Upper lobe of left lung (tissue), 6 donors: Measurements from ENCODE around the gene TSC22D4. TPM values are rescaled to one million over a fixed set of nuclear protein-coding genes. Genes with fewer than 3 reads are reported as not detected.

ENCODE experiments used
- ATAC-seq, 2 donors: fragments of 200-7000 bp; cut with Tn5 transposase; one replicate each; pipeline ENCODE4 v1.9.1; 2022; ENCODE audit warnings: mild to moderate bottlenecking in 2 of 2, moderate library complexity in 2 of 2; ENCODE audit not compliant: low FRiP score in 2 of 2
- DNase-seq, 2 donors: peaks; one replicate each; pipeline ENCODE4 v3.0.0-alpha.2; 2019 to 2020
- H3K27ac ChIP-seq, 4 donors: fragments of 200-600 bp; sonication (generic); one replicate each; pipeline ENCODE4 v1.5.1; 2016 to 2019
- H3K27me3 ChIP-seq, 4 donors: fragments of 200-600 bp; sonication (generic); one replicate each; pipeline ENCODE4 v1.5.1; 2017 to 2019
- H3K36me3 ChIP-seq, 4 donors: fragments of 200-600 bp; sonication (generic); one replicate each; pipeline ENCODE4 v1.5.1; 2016 to 2019
- H3K4me1 ChIP-seq, 4 donors: fragments of 200-600 bp; sonication (generic); one replicate each; pipeline ENCODE4 v1.5.1; 2018 to 2019
- H3K4me3 ChIP-seq, 4 donors: fragments of 200-600 bp; sonication (generic); one replicate each; pipeline ENCODE4 v1.5.1; 2017 to 2019; ENCODE audit warnings: mild to moderate bottlenecking in 2 of 4, moderate library complexity in 1 of 4
- H3K9me3 ChIP-seq, 4 donors: fragments of 200-600 bp; sonication (generic); one replicate each; pipeline ENCODE4 v1.5.1; 2018 to 2019
- EP300 ChIP-seq, 4 donors: sonication (generic); formaldehyde crosslinking; IDR thresholded peaks; one replicate each; pipeline ENCODE4 v1.5.1; 2017; ENCODE audit warnings: antibody characterized with exemption in 4 of 4, control low read depth in 2 of 4
- POLR2A ChIP-seq, 4 donors: fragments of 450-650 bp; IDR thresholded peaks; one replicate each; pipeline ENCODE4 v1.5.1; 2016 to 2017; ENCODE audit warnings: antibody characterized with exemption in 4 of 4, mild to moderate bottlenecking in 2 of 4
- POLR2AphosphoS5 ChIP-seq, 2 donors: sonication (generic); formaldehyde crosslinking; IDR thresholded peaks; one replicate each; pipeline ENCODE4 v1.5.1; 2017; ENCODE audit warnings: antibody characterized with exemption in 2 of 2
- WGBS, 2 donors: methylation state at CpG; one replicate each; pipeline ENCODE4 v1.1.5; 2017 to 2018; 5-methylcytosine and 5-hydroxymethylcytosine counted together
- total RNA-seq, 6 donors: library from RNA; depleted of rRNA in 4 of 6; stranded (reverse); fragments of >200 nt in 4 of 6; gene quantifications; one replicate each; pipeline versions ENCODE4 v1.1.0 to v1.2.1, GENCODE V29; 2016 to 2021
- TF ChIP-seq, protein P1 (sequence below), 6 experiments: fragments of 450-650 bp in 4 of 6; fragments of 200-600 bp in 2 of 6; sonication (generic) in 2 of 6; IDR thresholded peaks; one replicate each; pipeline ENCODE4 v1.5.1; 2016 to 2019; ENCODE audit warnings: antibody characterized with exemption in 6 of 6
- donor health status: DM: no; HTN: no; CAD: no; lungs with moderate emphysema.
- donor health status: DM: no; HTN: yes; CAD: no; lungs with severe emphysema.

The TSC22D4 gene
- total RNA-seq, 6 donors from 2014 or later, result 25.7 to 91.2 (median 69.0) TPM

DNA sequence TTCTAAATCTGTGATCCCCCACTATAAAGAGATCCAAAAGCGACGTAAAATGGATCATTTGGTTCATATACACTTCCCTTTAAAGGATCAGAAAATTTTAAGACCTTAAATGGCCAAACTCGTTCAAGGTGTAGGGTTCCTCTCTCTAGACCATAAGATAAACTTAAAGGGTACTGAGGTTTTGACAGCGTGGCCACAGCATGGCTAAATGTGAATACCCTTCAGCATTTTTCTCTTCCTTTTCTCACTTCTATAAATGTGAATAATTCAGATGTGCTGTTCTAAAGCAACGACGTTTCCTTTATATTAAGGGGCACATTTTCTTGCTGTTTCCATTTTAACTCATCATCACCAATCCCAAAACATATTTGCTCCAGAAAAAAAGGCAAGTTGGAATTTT is 55.7 kb downstream of the TSC22D4 start:
- Histone ChIP-seq H3K27me3 (no peaks in the 10 kb centered on the region), H3K4me3 (no peak overlapping the region), H3K4me1 (peaks cover 0 to 7% (median 5%) of the 10 kb centered on the region in 4 donors), H3K27ac (no peak overlapping the region), H3K9me3 (no peaks in the 10 kb centered on the region), H3K36me3 (no peaks in the 10 kb centered on the region)
- ATAC-seq, result no peak
- TF ChIP-seq POLR2A (IDR thresholded peaks at IDR 0.05) (no peak), POLR2AphosphoS5 (IDR thresholded peaks at IDR 0.05) (no peak), EP300 (IDR thresholded peaks at IDR 0.05) (no peak)
- TF ChIP-seq, protein P1, sequence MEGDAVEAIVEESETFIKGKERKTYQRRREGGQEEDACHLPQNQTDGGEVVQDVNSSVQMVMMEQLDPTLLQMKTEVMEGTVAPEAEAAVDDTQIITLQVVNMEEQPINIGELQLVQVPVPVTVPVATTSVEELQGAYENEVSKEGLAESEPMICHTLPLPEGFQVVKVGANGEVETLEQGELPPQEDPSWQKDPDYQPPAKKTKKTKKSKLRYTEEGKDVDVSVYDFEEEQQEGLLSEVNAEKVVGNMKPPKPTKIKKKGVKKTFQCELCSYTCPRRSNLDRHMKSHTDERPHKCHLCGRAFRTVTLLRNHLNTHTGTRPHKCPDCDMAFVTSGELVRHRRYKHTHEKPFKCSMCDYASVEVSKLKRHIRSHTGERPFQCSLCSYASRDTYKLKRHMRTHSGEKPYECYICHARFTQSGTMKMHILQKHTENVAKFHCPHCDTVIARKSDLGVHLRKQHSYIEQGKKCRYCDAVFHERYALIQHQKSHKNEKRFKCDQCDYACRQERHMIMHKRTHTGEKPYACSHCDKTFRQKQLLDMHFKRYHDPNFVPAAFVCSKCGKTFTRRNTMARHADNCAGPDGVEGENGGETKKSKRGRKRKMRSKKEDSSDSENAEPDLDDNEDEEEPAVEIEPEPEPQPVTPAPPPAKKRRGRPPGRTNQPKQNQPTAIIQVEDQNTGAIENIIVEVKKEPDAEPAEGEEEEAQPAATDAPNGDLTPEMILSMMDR (IDR thresholded peaks at IDR 0.05), result no peak
- DNase-seq, result no peak
- 85 to 91% methylated on average over 6 of the region's 6 CpGs for WGBS, 2 donors

DNA sequence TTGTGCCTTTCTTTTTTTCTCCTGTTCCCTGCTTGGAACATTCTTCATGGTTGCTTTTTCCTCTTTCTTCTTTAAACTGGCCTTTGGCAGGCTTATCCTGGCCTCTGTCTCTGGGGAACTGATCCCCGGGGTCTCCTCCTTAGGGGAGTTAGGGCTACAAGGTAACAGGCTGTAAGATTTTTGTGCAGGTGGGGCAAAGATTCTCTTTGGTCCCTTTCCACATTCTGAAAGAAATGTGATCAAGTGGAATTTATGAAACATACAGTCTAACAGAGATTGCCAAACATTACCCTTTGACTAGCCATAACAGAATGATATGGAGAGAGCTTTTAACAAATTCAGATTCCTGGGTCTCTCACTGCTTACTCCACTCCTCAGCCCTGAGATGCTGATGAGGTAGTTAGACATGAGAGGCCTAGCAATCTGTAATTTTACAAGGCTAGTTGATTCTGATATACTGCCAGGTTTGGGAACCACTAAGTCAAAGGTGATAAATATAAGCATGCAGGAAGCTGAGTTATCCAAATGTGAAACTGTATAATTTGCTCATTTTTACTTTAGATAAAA is 59.3 kb downstream of the TSC22D4 start:
- TF ChIP-seq EP300 (IDR thresholded peaks at IDR 0.05), result no peak
- no peak for TF ChIP-seq POLR2AphosphoS5 (IDR thresholded peaks at IDR 0.05)
- no peak for TF ChIP-seq POLR2A (IDR thresholded peaks at IDR 0.05)
- TF ChIP-seq, protein P1 (IDR thresholded peaks at IDR 0.05), result no peak
- H3K27me3 ChIP-seq, result no peaks in the 10 kb centered on the region
- WGBS, 2 donors, result 72 to 85% methylated on average over 1 of the region's 1 CpG
- no peak overlapping the region for H3K27ac ChIP-seq
- H3K4me1 ChIP-seq, result no peaks in the 10 kb centered on the region
- H3K9me3 ChIP-seq, result no peaks in the 10 kb centered on the region
- no peak overlapping the region for H3K4me3 ChIP-seq
- DNase-seq (no peak), ATAC-seq (no peak)
- no peaks in the 10 kb centered on the region for H3K36me3 ChIP-seq

DNA sequence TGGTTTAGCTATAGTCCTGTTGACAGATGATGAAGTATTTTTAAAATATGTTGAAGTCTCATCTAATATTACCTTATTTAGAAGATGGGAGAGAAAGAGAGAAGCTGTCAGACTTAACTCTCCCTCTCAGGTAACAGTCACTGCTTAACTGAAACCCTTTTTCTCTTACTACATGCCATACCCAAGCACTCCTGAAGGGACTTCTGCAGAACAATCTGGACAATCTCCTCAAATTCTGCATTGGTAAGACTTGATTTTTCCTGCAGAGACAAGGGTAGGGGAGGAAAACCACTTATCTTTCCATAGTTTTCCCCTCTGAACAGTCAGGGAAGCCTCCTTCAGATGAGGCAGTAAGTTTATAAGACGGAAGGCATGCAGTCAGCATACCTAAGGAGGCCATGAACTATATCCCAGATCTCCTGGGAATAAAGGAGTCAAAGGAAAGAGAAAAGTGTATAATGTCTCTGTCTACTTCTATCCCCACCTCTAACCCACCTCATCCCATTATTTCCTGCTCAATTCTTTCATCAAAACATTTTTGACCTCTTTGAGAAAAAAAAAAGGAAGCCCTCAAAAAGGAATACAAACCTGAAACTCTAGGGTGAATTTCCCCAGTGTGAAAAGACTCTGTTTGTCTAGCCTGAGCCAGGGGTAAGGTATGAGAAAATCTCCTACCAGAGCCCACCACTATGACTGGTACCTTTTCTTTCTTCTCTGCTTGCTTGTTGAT is 59.9 kb downstream of the TSC22D4 start:
- WGBS, 2 donors, result 87 to 100% methylated on average over 1 of the region's 1 CpG
- Histone ChIP-seq H3K27ac (no peak overlapping the region), H3K27me3 (no peaks in the 10 kb centered on the region), H3K9me3 (no peaks in the 10 kb centered on the region), H3K4me3 (no peak overlapping the region), H3K36me3 (no peaks in the 10 kb centered on the region), H3K4me1 (no peaks in the 10 kb centered on the region)
- no peak for ATAC-seq
- DNase-seq, result no peak
- no peak for TF ChIP-seq EP300 (IDR thresholded peaks at IDR 0.05)
- TF ChIP-seq, protein P1 (IDR thresholded peaks at IDR 0.05), result no peak
- no peak for TF ChIP-seq POLR2A (IDR thresholded peaks at IDR 0.05)
- no peak for TF ChIP-seq POLR2AphosphoS5 (IDR thresholded peaks at IDR 0.05)

Other genes with a start within 250 kb of the TSC22D4 start
- not detected for gene SPDYE3, start 171.5 kb downstream of the TSC22D4 start, total RNA-seq
- 100 to 1,000 TPM in 1 of 6 donors, 10 to 100 TPM in 5; 18.4 to 259 (median 39.9) TPM for gene PILRB, start 121.1 kb downstream of the TSC22D4 start, total RNA-seq
- 10 to 100 TPM; 15.2 to 52.4 (median 24.2) TPM for gene PILRA, start 105.7 kb downstream of the TSC22D4 start, total RNA-seq
- 1 to 10 TPM; 3.8 to 6.3 (median 5.2) TPM for gene ZCWPW1, start 50.5 kb downstream of the TSC22D4 start, total RNA-seq
- gene MEPCE, start 49.4 kb downstream of the TSC22D4 start, total RNA-seq, result 10 to 100 TPM; 19.3 to 45.4 (median 37.9) TPM
- gene PPP1R35, start 42.7 kb downstream of the TSC22D4 start, total RNA-seq, result 10 to 100 TPM; 24.3 to 56.8 (median 30.0) TPM
- 1 to 10 TPM in 2 of 6 donors, under 1 TPM in 2, not detected in 2; 0.59 to 2.1 (median 1.3) TPM for gene SPACDR, start 15.0 kb downstream of the TSC22D4 start, total RNA-seq
- 1 to 10 TPM in 2 of 6 donors, under 1 TPM in 3, not detected in 1; 0.15 to 1.4 (median 0.89) TPM for gene NYAP1, start 4.7 kb upstream of the TSC22D4 start, total RNA-seq
- 10 to 100 TPM; 14.3 to 33.1 (median 20.4) TPM for gene AGFG2, start 60.0 kb upstream of the TSC22D4 start, total RNA-seq
- gene SAP25, start 94.7 kb upstream of the TSC22D4 start, total RNA-seq, result 10 to 100 TPM in 3 of 6 donors, 1 to 10 TPM in 3; 1.2 to 18.9 (median 12.7) TPM
- gene LRCH4, start 106.9 kb upstream of the TSC22D4 start, total RNA-seq, result 100 to 1,000 TPM in 5 of 6 donors, 10 to 100 TPM in 1; 88.5 to 493 (median 121) TPM
- gene FBXO24, start 107.1 kb upstream of the TSC22D4 start, total RNA-seq, result 1 to 10 TPM in 1 of 6 donors, under 1 TPM in 2, not detected in 3; 0.63 to 4.2 (median 0.77) TPM
- 100 to 1,000 TPM in 2 of 6 donors, 10 to 100 TPM in 4; 15.2 to 115 (median 47.3) TPM for gene PCOLCE, start 123.1 kb upstream of the TSC22D4 start, total RNA-seq
- gene MOSPD3, start 133.3 kb upstream of the TSC22D4 start, total RNA-seq, result 10 to 100 TPM in 5 of 6 donors, 1 to 10 TPM in 1; 9.9 to 25.8 (median 16.0) TPM
- 1 to 10 TPM in 1 of 6 donors, under 1 TPM in 4, not detected in 1; 0.20 to 2.1 (median 0.89) TPM for gene TFR2, start 162.3 kb upstream of the TSC22D4 start, total RNA-seq
- not detected for gene ACTL6B, start 177.2 kb upstream of the TSC22D4 start, total RNA-seq
- 100 to 1,000 TPM; 153 to 291 (median 278) TPM for gene GNB2, start 194.5 kb upstream of the TSC22D4 start, total RNA-seq
- 100 to 1,000 TPM in 1 of 6 donors, 10 to 100 TPM in 5; 18.7 to 151 (median 52.9) TPM for gene GIGYF1, start 215.0 kb upstream of the TSC22D4 start, total RNA-seq
- gene POP7, start 226.9 kb upstream of the TSC22D4 start, total RNA-seq, result 10 to 100 TPM in 5 of 6 donors, 1 to 10 TPM in 1; 9.4 to 32.5 (median 22.2) TPM
- gene EPO, start 241.3 kb upstream of the TSC22D4 start, total RNA-seq, result under 1 TPM in 1 of 6 donors, not detected in 5; 0.20 TPM